H1 (cell line): Measurements from ENCODE around the gene ARID5B. TPM values are rescaled to one million over a fixed set of nuclear protein-coding genes. Genes with fewer than 3 reads are reported as not detected.

Experiments used
- CTCF ChIA-PET: fragments of 300-600 bp; sonication (Branson Sonifier 250); formaldehyde crosslinking; loops from one replicate; lab custom pipeline; 2021; ENCODE audit not compliant: partially characterized antibody; lab: Charles Lee
- POLR2A ChIA-PET: fragments of 300-600 bp; sonication (Branson Sonifier 250); formaldehyde crosslinking; loops from one replicate; lab custom pipeline; 2021; ENCODE audit warnings: inconsistent platforms; ENCODE audit not compliant: partially characterized antibody; lab: Charles Lee
- DNase-seq, 2 experiments: peaks; one replicate each; pipeline versions ENCODE4 v3.0.0 to v3.0.0-alpha.2; 2010 to 2022; ENCODE audit warnings: low spot score in 2 of 2, low read depth in 1 of 2, mixed read lengths in 1 of 2
- FAIRE-seq: peaks from 2 replicates; lab custom pipeline; 2011; peaks lifted over from hg19 to GRCh38; lab: Jason Lieb, UNC
- H2AFZ ChIP-seq: 2 replicates; pipeline ENCODE4 v1.8.1; 2012; ENCODE audit warnings: low read length, inconsistent platforms
- H2AK5ac ChIP-seq: 2 replicates; pipeline ENCODE4 v1.6.1; 2013; ENCODE audit warnings: low read depth, low read length
- H2BK120ac ChIP-seq: replicated peaks from 2 replicates; pipeline ENCODE3; 2013; ENCODE audit warnings: low read depth, low read length, inconsistent platforms
- H2BK12ac ChIP-seq: 2 replicates; pipeline ENCODE4 v1.6.1; 2013; ENCODE audit warnings: low read depth, low read length
- H2BK15ac ChIP-seq: 2 replicates; pipeline ENCODE4 v1.6.1; 2013; ENCODE audit warnings: low read length
- H2BK20ac ChIP-seq: 2 replicates; pipeline ENCODE4 v1.6.1; 2013; ENCODE audit warnings: low read length
- H2BK5ac ChIP-seq: 2 replicates; pipeline ENCODE4 v1.6.1; 2013; ENCODE audit warnings: low read depth, low read length
- H3K14ac ChIP-seq: 2 replicates; pipeline ENCODE4 v1.6.1; 2013; ENCODE audit warnings: inconsistent platforms; ENCODE audit not compliant: insufficient read length
- H3K18ac ChIP-seq: 2 replicates; pipeline ENCODE4 v1.6.1; 2013; ENCODE audit warnings: low read length; ENCODE audit errors: extremely low read depth
- H3K23ac ChIP-seq: 2 replicates; pipeline ENCODE4 v1.6.1; 2013; ENCODE audit warnings: inconsistent platforms; ENCODE audit not compliant: insufficient read length
- H3K23me2 ChIP-seq: 2 replicates; pipeline ENCODE4 v1.6.1; 2013; ENCODE audit warnings: low read depth, low read length
- H3K27ac ChIP-seq: 2 replicates; pipeline ENCODE4 v1.6.1; 2011; ENCODE audit warnings: low read depth, low read length, inconsistent platforms
- H3K27me3 ChIP-seq, 4 experiments: replicated peaks in 1 of 4; 1 replicate in 1 of 4; 2 replicates in 3 of 4; pipeline versions ENCODE4 v1.6.1 to v1.8.1; 2011 to 2013; ENCODE audit warnings: low read length in 3 of 4, mild to moderate bottlenecking in 3 of 4, inconsistent platforms in 2 of 4, mixed read lengths in 2 of 4, moderate library complexity in 1 of 4; ENCODE audit not compliant: control insufficient read depth in 3 of 4, insufficient read depth in 3 of 4; ENCODE audit errors: extremely low read depth in 1 of 4
- H3K36me3 ChIP-seq, 4 experiments: 2 replicates each; pipeline versions ENCODE4 v1.6.1 to v1.8.1; 2011 to 2013; ENCODE audit warnings: mild to moderate bottlenecking in 4 of 4, low read length in 3 of 4, moderate library complexity in 2 of 4, control low read depth in 1 of 4, inconsistent platforms in 1 of 4; ENCODE audit not compliant: insufficient read depth in 4 of 4, control insufficient read depth in 2 of 4
- H3K4ac ChIP-seq: replicated peaks from 2 replicates; pipeline ENCODE3; 2013; ENCODE audit warnings: low read length, low read depth, mixed read lengths, inconsistent platforms; ENCODE audit not compliant: insufficient read length
- H3K4me1 ChIP-seq, 4 experiments: replicated peaks in 1 of 4; 1 replicate in 1 of 4; 2 replicates in 3 of 4; pipeline versions ENCODE4 v1.6.1 to v1.8.1; 2011 to 2013; ENCODE audit warnings: low read length in 3 of 4, inconsistent platforms in 2 of 4, mixed read lengths in 1 of 4; ENCODE audit not compliant: insufficient read depth in 4 of 4, control insufficient read depth in 3 of 4
- H3K4me2 ChIP-seq, 2 experiments: 2 replicates each; pipeline versions ENCODE4 v1.6.1 to v1.8.1; 2011 to 2013; ENCODE audit warnings: low read depth in 2 of 2, low read length in 2 of 2, control low read depth in 1 of 2, inconsistent platforms in 1 of 2, mild to moderate bottlenecking in 1 of 2; ENCODE audit not compliant: insufficient read depth in 1 of 2
- H3K4me3 ChIP-seq, 4 experiments: fragments of 200-600, 300-600 bp in 1 of 4; sonication (generic), shearing (Covaris generic), sonication (Bioruptor Twin) in 1 of 4; 2 replicates each; pipeline versions ENCODE4 v1.5.1 to v1.8.1; 2011 to 2016; ENCODE audit warnings: low read length in 4 of 4, low read depth in 3 of 4, control low read depth in 2 of 4, inconsistent platforms in 2 of 4, mild to moderate bottlenecking in 2 of 4, mixed read lengths in 1 of 4, moderate library complexity in 1 of 4; ENCODE audit not compliant: insufficient read depth in 2 of 4; ENCODE audit errors: extremely low read depth in 1 of 4
- H3K56ac ChIP-seq: replicated peaks from 2 replicates; pipeline ENCODE3; 2013; ENCODE audit warnings: low read depth, mild to moderate bottlenecking, mixed read lengths, low read length, inconsistent platforms; ENCODE audit not compliant: insufficient read length
- H3K79me1 ChIP-seq: 2 replicates; pipeline ENCODE4 v1.6.1; 2013; ENCODE audit warnings: low read depth, low read length, control low read depth
- H3K79me2 ChIP-seq, 2 experiments: 2 replicates each; pipeline versions ENCODE4 v1.6.1 to v1.8.1; 2012 to 2013; ENCODE audit warnings: low read length in 2 of 2, mild to moderate bottlenecking in 2 of 2, inconsistent platforms in 1 of 2; ENCODE audit not compliant: insufficient read depth in 2 of 2, control insufficient read depth in 1 of 2
- H3K9ac ChIP-seq, 4 experiments: replicated peaks in 1 of 4; 1 replicate in 1 of 4; 2 replicates in 3 of 4; pipeline versions ENCODE4 v1.6.1 to v1.8.1; 2011 to 2013; ENCODE audit warnings: low read depth in 3 of 4, low read length in 3 of 4, control low read depth in 2 of 4, mild to moderate bottlenecking in 2 of 4, moderate library complexity in 2 of 4, inconsistent platforms in 1 of 4; ENCODE audit errors: extremely low read depth in 1 of 4
- H3K9me3 ChIP-seq, 2 experiments: 2 replicates each; pipeline versions ENCODE4 v1.6.1 to v1.8.1; 2012 to 2013; ENCODE audit warnings: mild to moderate bottlenecking in 2 of 2, moderate library complexity in 2 of 2, control low read depth in 1 of 2, inconsistent platforms in 1 of 2, low read depth in 1 of 2, low read length in 1 of 2, mixed read lengths in 1 of 2; ENCODE audit not compliant: insufficient read depth in 2 of 2
- H4K20me1 ChIP-seq, 2 experiments: replicated peaks in 1 of 2; 2 replicates each; pipeline versions ENCODE3 to v1.8.1; 2011 to 2013; ENCODE audit warnings: inconsistent platforms in 2 of 2, low read length in 2 of 2, mild to moderate bottlenecking in 1 of 2; ENCODE audit not compliant: insufficient read depth in 2 of 2, control insufficient read depth in 1 of 2
- H4K5ac ChIP-seq: 2 replicates; pipeline ENCODE4 v1.6.1; 2013; ENCODE audit warnings: low read length, low read depth, mixed read lengths, inconsistent platforms; ENCODE audit not compliant: insufficient read length
- H4K8ac ChIP-seq: 2 replicates; pipeline ENCODE4 v1.8.0; 2013; ENCODE audit warnings: mild to moderate bottlenecking, moderate library complexity, low read length, inconsistent platforms; ENCODE audit not compliant: insufficient read depth; ENCODE audit errors: extremely low read depth
- H4K91ac ChIP-seq: replicated peaks from 2 replicates; pipeline ENCODE3; 2013; ENCODE audit warnings: low read length, mixed read lengths, inconsistent platforms; ENCODE audit not compliant: insufficient read length
- CHD1 ChIP-seq: IDR thresholded peaks from 2 replicates; pipeline ENCODE4 v1.6.1; 2012; ENCODE audit warnings: low read depth, low read length, improper control_type of control experiment
- EGR1 ChIP-seq: IDR thresholded peaks from 2 replicates; pipeline ENCODE4 v1.6.1; 2011; ENCODE audit warnings: low read depth, low read length, borderline replicate concordance
- HDAC2 ChIP-seq, 2 experiments: fragments of 300-600 bp in 1 of 2; sonication (generic) in 1 of 2; IDR thresholded peaks; 2 replicates each; pipeline ENCODE4 v1.6.1; 2011 to 2012; ENCODE audit warnings: low read depth in 2 of 2, low read length in 2 of 2, mild to moderate bottlenecking in 2 of 2, moderate library complexity in 2 of 2, borderline replicate concordance in 1 of 2, inconsistent platforms in 1 of 2
- HDAC6 ChIP-seq: IDR thresholded peaks from one replicate; pipeline ENCODE4 v1.7.1; 2012; ENCODE audit warnings: low read depth, mild to moderate bottlenecking, inconsistent platforms, low read length, moderate library complexity
- MAX ChIP-seq: IDR thresholded peaks from 2 replicates; pipeline ENCODE4 v1.6.1; 2012; ENCODE audit warnings: inconsistent platforms
- POLR2A ChIP-seq, 2 experiments: IDR thresholded peaks; 1 replicate in 1 of 2; 2 replicates in 1 of 2; pipeline ENCODE4 v1.6.1; 2011; ENCODE audit warnings: low read depth in 2 of 2, low read length in 2 of 2, mild to moderate bottlenecking in 2 of 2; ENCODE audit errors: control extremely low read depth in 1 of 2
- POU5F1 ChIP-seq: IDR thresholded peaks from 2 replicates; pipeline ENCODE4 v1.6.1; 2011; ENCODE audit warnings: low read depth, mild to moderate bottlenecking, low read length, moderate library complexity
- RAD21 ChIP-seq, 2 experiments: IDR thresholded peaks in 1 of 2; conservative IDR thresholded peaks in 1 of 2; 2 replicates each; pipeline ENCODE4 v1.6.1; 2011; ENCODE audit warnings: low read depth in 2 of 2, low read length in 2 of 2, improper control_type of control experiment in 1 of 2, inconsistent platforms in 1 of 2, mild to moderate bottlenecking in 1 of 2, moderate library complexity in 1 of 2
- RNF2 ChIP-seq: fragments of 200-900, 300-1000 bp; sonication (generic); IDR thresholded peaks from 2 replicates; pipeline ENCODE4 v1.7.1; 2016; ENCODE audit warnings: borderline replicate concordance, low read depth, mild to moderate bottlenecking, antibody characterized with exemption, low read length; ENCODE audit not compliant: poor library complexity, severe bottlenecking; ENCODE audit errors: missing control alignments
- SP1 ChIP-seq: IDR thresholded peaks from 2 replicates; pipeline ENCODE4 v1.6.1; 2011; ENCODE audit warnings: low read depth, low read length
- USF2 ChIP-seq: IDR thresholded peaks from 2 replicates; pipeline ENCODE4 v1.6.1; 2011; ENCODE audit warnings: low read length, improper control_type of control experiment
- WGBS, 2 experiments: shearing (Covaris generic) in 1 of 2; methylation state at CpG; one replicate each; pipeline versions ENCODE4 v1.1.6 to v1.1.7; 2013 to 2015; ENCODE audit warnings: low lambda C conversion rate in 2 of 2, mixed read lengths in 2 of 2, inconsistent platforms in 1 of 2, low coverage in 1 of 2, missing lambda C conversion rate in 1 of 2; ENCODE audit not compliant: insufficient replicate concordance in 2 of 2, insufficient coverage in 1 of 2, insufficient read length in 1 of 2; ENCODE audit errors: extremely low coverage in 1 of 2, missing lambda C conversion rate in 1 of 2; 5-methylcytosine and 5-hydroxymethylcytosine counted together
- polyA plus RNA-seq, 7 experiments: library from polyadenylated mRNA; depleted of rRNA in 3 of 7; stranded (reverse) in 5 of 7; unstranded in 2 of 7; fragments of >200 nt in 5 of 7; fragments of 200-250 nt in 2 of 7; gene quantifications; 1 replicate in 5 of 7; 2 replicates in 1 of 7; 4 replicates in 1 of 7; pipeline versions ENCODE4 v1.2.1 to v1.2.3, GENCODE V29; 2011 to 2013; ENCODE audit warnings: missing spikeins in 2 of 7, mixed read lengths in 2 of 7
- total RNA-seq: library from RNA; stranded (reverse); fragmentation: NEBNext Ultra II Directional; extraction: Animal tissue kit (Norgen Biotek cat#: 25700); gene quantifications from 2 replicates; pipeline ENCODE4 v1.2.1, GENCODE V29; 2021

ARID5B gene
- total and polyA plus RNA-seq, 2 of the 8 experiments (the other 6 are each of a cell fraction or from before 2014, with no cell fraction given) = 0.21 to 1.1 TPM

- H3K27me3 ChIP-seq = no peaks in the 10 kb centered on the region; a peak in 1 of 7 replicates
- FAIRE-seq (no peak), DNase-seq (no peak)
- WGBS, 2 experiments = 85% methylated on average over 8 of the region's 8 CpGs; no CpG with 5 or more reads in 1 of the 2 experiments
- no peaks in the 10 kb centered on the region for H3K36me3 ChIP-seq
- H3K79me2 ChIP-seq = no peaks in the 10 kb centered on the region
- H3K4me2 ChIP-seq = no peak overlapping the region
- no peak overlapping the region for H2BK120ac ChIP-seq
- no peak overlapping the region for H4K5ac ChIP-seq
- H2BK20ac ChIP-seq = no peak overlapping the region
- H3K4ac ChIP-seq = no peak overlapping the region
- H4K91ac ChIP-seq = no peak overlapping the region
- no peak overlapping the region for H3K23ac ChIP-seq
- peaks cover 0 to 9% (median 7%) of the 10 kb centered on the region in 4 experiments; a peak in 4 of 7 replicates for H3K4me1 ChIP-seq
- H2AFZ ChIP-seq = no peak overlapping the region
- H3K79me1 ChIP-seq = no peaks in the 10 kb centered on the region
- H3K4me3 ChIP-seq = no peak overlapping the region
- H2AK5ac ChIP-seq = no peak overlapping the region
- no peak overlapping the region for H2BK15ac ChIP-seq
- no peak overlapping the region for H2BK5ac ChIP-seq
- no peak overlapping the region for H3K18ac ChIP-seq
- ChIA-PET CTCF (interaction anchor here (0.9 to 4.8 kb wide), 14 partner anchors 8 to 227 kb away, joined by 3 to 55 read pairs (median 5); no protein-coding TSS in a partner anchor), POLR2A (interaction anchor here (1.2 kb wide), 1 partner anchor 12 kb away, joined by 4 read pairs; no protein-coding TSS in a partner anchor)
- no peaks in the 10 kb centered on the region for H3K9me3 ChIP-seq
- no peak overlapping the region for H3K27ac ChIP-seq
- H2BK12ac ChIP-seq = no peak overlapping the region
- no peaks in the 10 kb centered on the region for H3K23me2 ChIP-seq
- no peaks in the 10 kb centered on the region for H4K20me1 ChIP-seq
- no peak overlapping the region for H3K56ac ChIP-seq
- H3K14ac ChIP-seq = no peak overlapping the region
- H4K8ac ChIP-seq = no peak overlapping the region
- H3K9ac ChIP-seq = no peak overlapping the region
- TF ChIP-seq RAD21 (IDR thresholded peaks at IDR 0.05 in 1 of 2, conservative IDR thresholded peaks at IDR 0.05 in 1 of 2; ENCODE audit: low read depth in 2 of 2, low read length in 2 of 2) = no peak
- TF ChIP-seq POU5F1 = no peak
- no peak for TF ChIP-seq MAX
- no peak for TF ChIP-seq EGR1
- no peak for TF ChIP-seq RNF2
- TF ChIP-seq HDAC6 = no peak
- TF ChIP-seq HDAC2 (IDR thresholded peaks at IDR 0.05; ENCODE audit: borderline replicate concordance in 1 of 2, low read depth in 2 of 2, low read length in 2 of 2) = no peak
- no peak for TF ChIP-seq USF2
- no peak for TF ChIP-seq SP1
- TF ChIP-seq CHD1 = no peak
- TF ChIP-seq POLR2A (IDR thresholded peaks at IDR 0.05; ENCODE audit: control extremely low read depth in 1 of 2, low read depth in 2 of 2, low read length in 2 of 2) = no peak
Measured at GRCh38 chr10:62037166-62037831, 135.8 kb downstream of the ARID5B start.
